GM12878 (cell line): ENCODE measurements around the gene BOLA1. TPM values are rescaled to one million over a fixed set of nuclear protein-coding genes. Genes with fewer than 3 reads are reported as not detected.
"Not testable (repeated sequence)": the region's sequence is repeated elsewhere in the genome, so short reads cannot be mapped to it uniquely, and the experiment has no call there.

ENCODE experiments used
- ATAC-seq: fragments of 200-7000 bp; cut with Tn5 transposase; 3 replicates; pipeline ENCODE4 v1.9.1; 2020; ENCODE audit warnings: mild to moderate bottlenecking, moderate library complexity
- BruUV-seq: library from RNA; stranded (reverse); fragments of 400-500 nt; replicated peaks from 2 replicates; lab custom pipeline; 2021; lab: Mats Ljungman, UMichigan
- CTCF ChIA-PET: fragments of 300-600 bp; sonication (Branson Sonifier 250); formaldehyde crosslinking; extraction: SDS; loops from one replicate; lab custom pipeline; 2021; ENCODE audit warnings: inconsistent platforms; lab: Yijun Ruan, JAX
- POLR2A ChIA-PET: fragments of 350-600 bp; formaldehyde crosslinking; extraction: SDS; loops from one replicate; lab custom pipeline; 2021; ENCODE audit warnings: inconsistent platforms; lab: Charles Lee
- RAD21 ChIA-PET: fragments of 300-600 bp; sonication (Branson Sonifier 250); formaldehyde crosslinking; loops from one replicate; lab custom pipeline; 2023; ENCODE audit warnings: antibody characterized with exemption; ENCODE audit not compliant: unreplicated experiment; lab: Charles Lee
- SMC1A ChIA-PET: fragments of 300-600 bp; sonication (Branson Sonifier 250); formaldehyde crosslinking; loops from one replicate; lab custom pipeline; 2023; ENCODE audit not compliant: unreplicated experiment, uncharacterized antibody; lab: Charles Lee
- DNase-seq: peaks from one replicate; pipeline ENCODE4 v3.0.0-alpha.2; 2011; ENCODE audit warnings: low read depth, low spot score
- FAIRE-seq: peaks from 3 replicates; lab custom pipeline; 2011; peaks lifted over from hg19 to GRCh38; lab: Jason Lieb, UNC
- H2AFZ ChIP-seq: 2 replicates; pipeline ENCODE4 v1.6.0; 2011; ENCODE audit warnings: low read depth, low read length, control low read depth; ENCODE audit not compliant: control insufficient read depth
- H3K27ac ChIP-seq: 2 replicates; pipeline ENCODE4 v1.5.1; 2011; ENCODE audit warnings: control low read depth; ENCODE audit not compliant: control insufficient read depth, insufficient read depth
- H3K27me3 ChIP-seq, 2 experiments: replicated peaks in 1 of 2; 2 replicates each; pipeline versions ENCODE4 v1.6.0 to v1.6.1; 2011; ENCODE audit warnings: low read length in 1 of 2; ENCODE audit not compliant: control insufficient read depth in 2 of 2, insufficient read depth in 2 of 2
- H3K36me3 ChIP-seq, 2 experiments: 2 replicates each; pipeline ENCODE4 v1.5.1; 2011; ENCODE audit warnings: low read length in 1 of 2; ENCODE audit not compliant: control insufficient read depth in 2 of 2, insufficient read depth in 2 of 2
- H3K4me1 ChIP-seq: 2 replicates; pipeline ENCODE4 v1.6.1; 2011; ENCODE audit warnings: mild to moderate bottlenecking, low read length, moderate library complexity, mixed read lengths; ENCODE audit not compliant: control insufficient read depth, insufficient read depth
- H3K4me2 ChIP-seq: 2 replicates; pipeline ENCODE4 v1.6.0; 2011; ENCODE audit warnings: control low read depth; ENCODE audit not compliant: control insufficient read depth, insufficient read depth
- H3K4me3 ChIP-seq: fragments of 200-600 bp; sonication (generic); 2 replicates; pipeline ENCODE4 v1.5.1; 2016
- H3K79me2 ChIP-seq: 2 replicates; pipeline ENCODE4 v1.6.0; 2011; ENCODE audit warnings: low read length; ENCODE audit not compliant: control insufficient read depth, insufficient read depth
- H3K9ac ChIP-seq: 2 replicates; pipeline ENCODE4 v1.8.0; 2011; ENCODE audit warnings: low read length, control low read depth, mixed read lengths; ENCODE audit not compliant: control insufficient read depth, insufficient read depth
- H3K9me3 ChIP-seq: replicated peaks from 3 replicates; pipeline ENCODE4 v1.5.1; 2011; ENCODE audit warnings: mild to moderate bottlenecking, low read length; ENCODE audit not compliant: control insufficient read depth, insufficient read depth
- H4K20me1 ChIP-seq: 2 replicates; pipeline ENCODE4 v1.6.0; 2011; ENCODE audit not compliant: control insufficient read depth, insufficient read depth
- CBX5 ChIP-seq: sonication (generic); IDR thresholded peaks from 2 replicates; pipeline ENCODE4 v1.6.1; 2016; ENCODE audit warnings: low read depth, moderate library complexity, mild to moderate bottlenecking, inconsistent platforms
- CHD1 ChIP-seq: IDR thresholded peaks from 2 replicates; pipeline ENCODE4 v1.6.1; 2012; ENCODE audit warnings: low read depth, low read length, improper control_type of control experiment
- EGR1 ChIP-seq, 2 experiments: IDR thresholded peaks; 1 replicate in 1 of 2; 2 replicates in 1 of 2; pipeline ENCODE4 v1.6.1; 2011 to 2012; ENCODE audit warnings: low read depth in 2 of 2, low read length in 2 of 2, borderline replicate concordance in 1 of 2, mild to moderate bottlenecking in 1 of 2, moderate library complexity in 1 of 2
- LARP7 ChIP-seq: fragments of 450-650 bp; IDR thresholded peaks from 2 replicates; pipeline ENCODE4 v1.6.1; 2017; ENCODE audit warnings: mild to moderate bottlenecking
- MLLT1 ChIP-seq: fragments of 450-650 bp; IDR thresholded peaks from 2 replicates; pipeline ENCODE4 v1.6.1; 2016; ENCODE audit warnings: mild to moderate bottlenecking
- MTA3 ChIP-seq: IDR thresholded peaks from 2 replicates; pipeline ENCODE4 v1.6.1; 2012; ENCODE audit warnings: low read length, inconsistent platforms, borderline replicate concordance
- NKRF ChIP-seq: fragments of 450-650 bp; conservative IDR thresholded peaks from 2 replicates; pipeline ENCODE4 v1.6.1; 2017; ENCODE audit warnings: mild to moderate bottlenecking, moderate library complexity
- POLR2A ChIP-seq: IDR thresholded peaks from 2 replicates; pipeline ENCODE4 v1.6.1; 2011; ENCODE audit warnings: low read depth, mild to moderate bottlenecking, low read length
- POLR2AphosphoS2 ChIP-seq: IDR thresholded peaks from 2 replicates; pipeline ENCODE4 v1.6.1; 2011; ENCODE audit warnings: low read depth, mild to moderate bottlenecking, low read length, improper control_type of control experiment, moderate library complexity
- POLR2AphosphoS5 ChIP-seq: IDR thresholded peaks from 2 replicates; pipeline ENCODE4 v1.6.1; 2011; ENCODE audit warnings: mild to moderate bottlenecking, low read length, inconsistent platforms
- SMARCA5 ChIP-seq: fragments of 450-650 bp; IDR thresholded peaks from 2 replicates; pipeline ENCODE4 v1.6.1; 2017; ENCODE audit warnings: mild to moderate bottlenecking
- TAF1 ChIP-seq: IDR thresholded peaks from 2 replicates; pipeline ENCODE4 v1.6.1; 2011; ENCODE audit warnings: mild to moderate bottlenecking, low read depth, low read length, borderline replicate concordance
- ZBED1 ChIP-seq: IDR thresholded peaks from 2 replicates; pipeline ENCODE4 v1.6.1; 2016; ENCODE audit warnings: borderline replicate concordance
- WGBS: methylation state at CpG from one replicate; pipeline ENCODE4 v1.1.6; 2016; ENCODE audit warnings: low lambda C conversion rate; ENCODE audit not compliant: insufficient replicate concordance, insufficient coverage; ENCODE audit errors: missing lambda C conversion rate; 5-methylcytosine and 5-hydroxymethylcytosine counted together
- in situ Hi-C: fragments of 300-500 bp; cut with MboI; formaldehyde crosslinking; loops from 9 replicates; pipeline ENCODE4 v1.14.3; 2018; ENCODE audit warnings: mixed read lengths
- intact Hi-C: fragments of 100-400 bp; cut with micrococcal nuclease; formaldehyde crosslinking; loops from one replicate; pipeline ENCODE4 v1.14.2; 2022; ENCODE audit not compliant: unreplicated experiment
- polyA plus RNA-seq, 11 experiments: library from polyadenylated mRNA; depleted of rRNA in 4 of 11; unstranded in 6 of 11; stranded (reverse) in 5 of 11; fragments of >200 nt; fragmentation: Nextera tagmentation in 4 of 11; fragmentation: Illumina TruSeq in 1 of 11; extraction: Ambion mirVana in 4 of 11; extraction: Trizol in 1 of 11; gene quantifications; 1 replicate in 1 of 11; 2 replicates in 10 of 11; pipeline versions ENCODE4 v1.2.1 to v1.2.3, GENCODE V29; 2011 to 2016; ENCODE audit warnings: inconsistent platforms in 2 of 11, missing spikeins in 2 of 11, low read depth in 1 of 11
- total RNA-seq, 4 experiments: library from RNA; depleted of rRNA in 3 of 4; stranded (reverse); fragments of >200 nt in 3 of 4; fragmentation: Illumina TruSeq in 1 of 4; extraction: Trizol in 1 of 4; gene quantifications; 2 replicates each; pipeline versions ENCODE4 v1.2.1 to v1.2.3, GENCODE V29; 2013 to 2021

Gene BOLA1
- total and polyA plus RNA-seq, 10 of the 15 experiments (the other 5 are each of a cell fraction or from before 2014, with no cell fraction given): 0.74 to 18.7 (median 11.3) TPM

GRCh38 chr1:149885339-149886120 is 13.8 kb upstream of the BOLA1 start (continued):
- TF ChIP-seq TAF1: no peak
- peak in 1 of 2 experiments; percentile 41; a peak in 2 of 3 replicates for TF ChIP-seq EGR1 (IDR thresholded peaks at IDR 0.05; ENCODE audit: borderline replicate concordance in 1 of 2, low read depth in 2 of 2, low read length in 2 of 2)
- TF ChIP-seq, all 136 proteins: peak for 26

GRCh38 chr1:149886121-149886395 is 13.3 kb upstream of the BOLA1 start:
- BruUV-seq: TSS peak; percentile 97
- under 1% methylated on average over 19 of the region's 19 CpGs for WGBS
- H3K79me2 ChIP-seq: peaks cover 17% of the 10 kb centered on the region
- FAIRE-seq, H3K4me1 ChIP-seq, H4K20me1 ChIP-seq, H3K36me3 ChIP-seq, DNase-seq, H3K9me3 ChIP-seq, in situ Hi-C loops, ATAC-seq, H2AFZ ChIP-seq, H3K27me3 ChIP-seq: not testable (repeated sequence)
- CTCF ChIA-PET: interaction anchor here (1.1 to 1.4 kb wide), 3 partner anchors 42 to 301 kb away, joined by 3 to 5 read pairs (median 3); no protein-coding TSS in a partner anchor
- peak overlapping the region; percentile 85 for H3K9ac ChIP-seq
- RAD21 ChIA-PET: interaction anchor here (1.1 to 3.2 kb wide), 3 partner anchors 37 to 301 kb away, joined by 3 to 22 read pairs (median 4); no protein-coding TSS in a partner anchor
- peak overlapping the region; percentile 93 for H3K27ac ChIP-seq
- POLR2A ChIA-PET: interaction anchor here (1.2 to 4.0 kb wide), 7 partner anchors 37 to 347 kb away, joined by 3 to 57 read pairs (median 19); partner anchors contain the start of genes SF3B4 and VPS45
- peak overlapping the region; percentile 61 for H3K4me3 ChIP-seq
- SMC1A ChIA-PET: interaction anchor here (0.9 to 3.3 kb wide), 3 partner anchors 42 to 61 kb away, joined by 3 to 15 read pairs (median 10); no protein-coding TSS in a partner anchor
- intact Hi-C loops: loop anchor here (1.0 kb wide), 1 partner anchor 274 kb away; no protein-coding TSS in a partner anchor
- H3K4me2 ChIP-seq: peak overlapping the region; percentile 87
- TF ChIP-seq CBX5 (0 out of 2 replicates have a peak, but pooled peaks have one; percentile 13), NKRF (0 out of 2 replicates have a peak, but pooled peaks have one; percentile 10), SMARCA5 (0 out of 2 replicates have a peak, but pooled peaks have one; percentile 13), POLR2AphosphoS5 (peak; percentile 71; the same call in 1 of the 2 replicates), POLR2A (peak; percentile 37; the same call in 1 of the 2 replicates), CHD1 (peak; percentile 82; the same call in 1 of the 2 replicates), MTA3 (0 out of 2 replicates have a peak, but pooled peaks have one; percentile 91), LARP7 (0 out of 2 replicates have a peak, but pooled peaks have one; percentile 59), POLR2AphosphoS2 (peak; percentile 61; the same call in 1 of the 2 replicates), MLLT1 (peak; percentile 90), ZBED1 (peak; percentile 55; the same call in 1 of the 2 replicates)
